D721Med (cell line): Measurements from ENCODE around the gene CLTCL1.

Experiments
- DNase-seq: peaks from one replicate; pipeline ENCODE4 v3.0.0; 2011; ENCODE audit warnings: low spot score; ENCODE audit not compliant: insufficient read length
- FAIRE-seq: peaks from 2 replicates; lab custom pipeline; 2011; peaks lifted over from hg19 to GRCh38; lab: Jason Lieb, UNC
- TF ChIP-seq, protein P1 (sequence below): IDR thresholded peaks from 2 replicates; pipeline ENCODE4 v1.5.1; 2012; ENCODE audit warnings: mild to moderate bottlenecking, control low read depth; ENCODE audit not compliant: insufficient read depth; ENCODE audit errors: missing control alignments

Gene CLTCL1

DNA sequence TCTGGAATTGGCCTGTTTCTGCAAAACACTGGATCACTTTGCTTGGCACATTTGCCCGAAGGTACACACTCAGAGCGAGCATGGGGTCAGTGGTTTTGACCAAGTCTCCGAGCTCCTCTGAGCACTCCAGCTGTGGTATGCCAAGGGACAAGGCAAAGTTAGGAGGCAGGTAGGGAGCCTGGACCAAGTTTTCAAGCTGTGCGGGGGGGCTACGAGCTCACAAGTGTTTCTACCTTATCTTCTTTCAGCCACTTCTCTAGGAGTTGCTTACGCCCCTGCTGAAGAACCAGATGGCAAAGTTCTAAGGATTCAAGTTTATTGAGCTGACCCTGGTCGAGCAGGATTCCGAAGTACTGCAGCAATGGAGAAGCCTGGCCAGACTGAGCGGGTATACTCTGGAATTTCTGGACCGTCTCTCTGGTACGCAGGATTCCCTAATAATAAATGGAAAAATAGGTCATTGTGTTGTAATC lies 58.3 kb downstream of the CLTCL1 start:
- DNase-seq = no peak
- TF ChIP-seq, protein P1, sequence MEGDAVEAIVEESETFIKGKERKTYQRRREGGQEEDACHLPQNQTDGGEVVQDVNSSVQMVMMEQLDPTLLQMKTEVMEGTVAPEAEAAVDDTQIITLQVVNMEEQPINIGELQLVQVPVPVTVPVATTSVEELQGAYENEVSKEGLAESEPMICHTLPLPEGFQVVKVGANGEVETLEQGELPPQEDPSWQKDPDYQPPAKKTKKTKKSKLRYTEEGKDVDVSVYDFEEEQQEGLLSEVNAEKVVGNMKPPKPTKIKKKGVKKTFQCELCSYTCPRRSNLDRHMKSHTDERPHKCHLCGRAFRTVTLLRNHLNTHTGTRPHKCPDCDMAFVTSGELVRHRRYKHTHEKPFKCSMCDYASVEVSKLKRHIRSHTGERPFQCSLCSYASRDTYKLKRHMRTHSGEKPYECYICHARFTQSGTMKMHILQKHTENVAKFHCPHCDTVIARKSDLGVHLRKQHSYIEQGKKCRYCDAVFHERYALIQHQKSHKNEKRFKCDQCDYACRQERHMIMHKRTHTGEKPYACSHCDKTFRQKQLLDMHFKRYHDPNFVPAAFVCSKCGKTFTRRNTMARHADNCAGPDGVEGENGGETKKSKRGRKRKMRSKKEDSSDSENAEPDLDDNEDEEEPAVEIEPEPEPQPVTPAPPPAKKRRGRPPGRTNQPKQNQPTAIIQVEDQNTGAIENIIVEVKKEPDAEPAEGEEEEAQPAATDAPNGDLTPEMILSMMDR = no peak
- no peak for FAIRE-seq

DNA sequence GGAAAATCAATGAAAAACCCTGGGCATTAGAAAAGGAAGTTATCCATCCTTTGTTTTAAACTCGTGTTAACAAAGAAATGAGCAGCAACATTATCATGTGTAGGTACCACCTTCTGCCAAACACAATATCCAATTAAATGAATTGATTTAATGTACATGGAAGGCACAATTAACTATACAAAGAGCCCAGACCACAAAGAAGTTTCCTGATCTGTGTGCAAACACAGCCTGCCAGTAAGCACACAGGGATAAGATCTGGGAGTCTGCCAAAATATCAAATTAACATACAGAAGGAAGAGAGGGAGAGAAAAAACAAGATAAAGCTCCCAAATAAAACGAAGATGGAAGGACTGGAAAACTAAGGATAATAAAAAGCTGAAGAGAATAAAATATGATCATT lies 58.9 kb downstream of the CLTCL1 start:
- no peak for DNase-seq
- TF ChIP-seq, protein P1 = no peak
- no peak for FAIRE-seq

DNA sequence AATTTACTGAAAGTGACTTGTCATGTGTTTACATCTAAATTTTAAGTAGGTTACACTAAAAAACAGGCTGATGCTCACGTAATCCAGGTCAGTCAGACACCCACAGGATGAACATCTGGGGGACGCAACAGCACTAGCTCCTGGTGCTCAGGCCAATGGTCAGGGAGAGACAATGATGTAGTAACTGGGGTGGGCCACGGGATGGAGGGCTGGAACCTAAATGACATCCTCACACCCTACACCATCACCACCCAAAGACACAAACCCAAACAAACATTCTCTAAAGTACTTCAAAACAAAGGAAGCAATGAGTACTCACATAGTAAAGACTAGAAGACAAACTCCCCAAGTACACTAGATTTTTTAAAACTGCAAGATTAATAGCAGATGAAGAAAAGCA lies 59.5 kb downstream of the CLTCL1 start:
- DNase-seq (no peak), FAIRE-seq (no peak)
- TF ChIP-seq, protein P1 = no peak

DNA sequence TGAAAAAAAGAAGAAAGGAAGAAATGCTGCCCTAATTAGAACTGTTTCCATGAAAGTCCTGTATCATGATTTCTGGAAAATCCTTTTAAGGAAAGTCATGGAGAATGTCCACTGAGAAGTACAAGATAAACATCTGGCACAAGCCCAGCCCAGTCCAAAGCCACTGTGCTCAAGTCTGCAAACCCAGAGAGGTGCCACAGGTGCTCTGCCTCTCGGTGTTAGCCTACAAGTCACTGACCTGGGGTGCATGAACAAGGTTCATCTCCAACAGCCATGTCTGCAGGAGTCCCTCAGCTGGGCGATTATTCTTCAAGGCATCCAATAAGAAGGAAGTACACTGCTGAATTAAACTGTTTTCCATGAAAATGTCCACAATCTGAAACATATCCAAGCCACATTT lies 61.9 kb downstream of the CLTCL1 start:
- no peak for DNase-seq
- no peak for FAIRE-seq
- TF ChIP-seq, protein P1 = no peak

DNA sequence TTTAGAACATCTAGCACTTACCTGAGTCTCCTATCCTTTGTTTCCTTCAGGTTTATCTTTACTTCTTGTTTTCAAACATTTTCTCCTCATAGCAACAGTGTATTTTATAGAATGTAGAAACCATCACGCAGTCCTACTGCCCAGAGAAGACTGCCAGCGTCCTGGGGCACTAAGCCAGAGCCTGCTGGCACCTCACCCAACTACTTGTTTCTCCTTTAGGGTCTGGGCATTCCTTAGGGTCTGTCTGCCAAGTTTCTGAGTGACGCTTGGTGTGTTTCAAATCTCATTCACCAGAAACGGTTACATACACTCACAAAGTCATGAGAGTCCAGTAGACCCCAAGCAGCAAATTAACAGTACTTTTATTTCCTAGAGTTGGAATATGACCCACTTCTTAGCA lies 63.3 kb downstream of the CLTCL1 start:
- DNase-seq (no peak), FAIRE-seq (no peak)
- TF ChIP-seq, protein P1 = no peak

DNA sequence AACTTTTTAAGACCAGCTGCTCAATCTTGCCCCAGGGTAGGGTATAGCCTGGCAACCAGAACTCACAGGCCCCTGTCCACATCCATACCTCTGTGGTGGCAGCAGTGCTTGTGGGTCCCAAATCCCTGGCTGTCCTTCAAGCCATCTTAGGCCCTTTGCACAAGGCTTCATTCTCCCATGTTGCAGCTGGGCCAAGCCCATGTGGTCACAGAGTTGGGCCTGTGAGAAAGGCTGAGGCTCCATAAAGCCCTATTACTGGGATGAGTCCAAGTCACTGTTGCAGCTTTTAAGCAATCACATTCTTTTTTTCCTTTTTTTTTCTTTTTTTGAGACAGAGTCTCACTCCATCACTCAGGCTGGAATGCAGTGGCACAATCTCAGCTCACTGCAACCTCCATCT lies 65.1 kb downstream of the CLTCL1 start:
- TF ChIP-seq, protein P1 = no peak
- FAIRE-seq (no peak), DNase-seq (no peak)

DNA sequence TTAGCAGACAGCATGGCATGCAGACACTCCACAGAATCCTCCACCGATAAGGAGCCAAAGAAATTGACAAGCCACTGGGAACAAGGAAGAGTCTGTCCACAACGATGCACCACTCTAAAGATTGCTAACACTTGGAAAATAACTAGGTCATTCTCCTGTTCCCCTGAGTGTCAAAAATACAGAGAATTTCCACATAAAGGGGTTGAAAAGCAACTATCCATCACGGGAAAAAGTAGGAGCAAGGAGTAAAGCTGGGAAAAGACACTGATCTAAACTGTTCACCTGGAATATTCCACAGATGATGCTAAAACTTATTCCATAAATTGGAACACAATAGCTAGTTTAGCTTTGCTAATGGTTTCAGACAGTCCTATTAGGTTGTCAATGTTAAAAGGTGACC lies 66.0 kb downstream of the CLTCL1 start:
- no peak for FAIRE-seq
- TF ChIP-seq, protein P1 = no peak
- DNase-seq = no peak
